ENCODE measurements around the gene DYRK1B.

GRCh38 chr19:39871886-39872866, 38.2 kb upstream of the DYRK1B start:
- no peak for TF ChIP-seq USF2 (IDR thresholded peaks at IDR 0.05)
- TF ChIP-seq CTCF (IDR thresholded peaks at IDR 0.05) = no peak
- TF ChIP-seq POLR2AphosphoS2 (conservative IDR thresholded peaks at IDR 0.05; ENCODE audit: low read length) = no peak
- no peak for TF ChIP-seq HDAC2 (IDR thresholded peaks at IDR 0.05)
- TF ChIP-seq RFX5 (IDR thresholded peaks at IDR 0.05) = no peak
- no peak for TF ChIP-seq POLR2A (IDR thresholded peaks at IDR 0.05; ENCODE audit: low read length)
- no peak for TF ChIP-seq RAD21 (conservative IDR thresholded peaks at IDR 0.05 in 1 of 2, IDR thresholded peaks at IDR 0.05 in 1 of 2)
- TF ChIP-seq NFE2L2 (conservative IDR thresholded peaks at IDR 0.05; ENCODE audit: low read length) = no peak
- TF ChIP-seq MAX (IDR thresholded peaks at IDR 0.05) = no peak
- no peak for TF ChIP-seq CHD4 (IDR thresholded peaks at IDR 0.05; ENCODE audit: borderline replicate concordance)
- TF ChIP-seq PBX3 (IDR thresholded peaks at IDR 0.05) = no peak
- no peak for TF ChIP-seq PHF8 (IDR thresholded peaks at IDR 0.05; ENCODE audit: borderline replicate concordance, low read depth)
- no peak for TF ChIP-seq HOXA7 (CRISPR knock-in tag; IDR thresholded peaks at IDR 0.05)
